Measurements from ENCODE around the gene EMC1.

EMC1 gene

DNA sequence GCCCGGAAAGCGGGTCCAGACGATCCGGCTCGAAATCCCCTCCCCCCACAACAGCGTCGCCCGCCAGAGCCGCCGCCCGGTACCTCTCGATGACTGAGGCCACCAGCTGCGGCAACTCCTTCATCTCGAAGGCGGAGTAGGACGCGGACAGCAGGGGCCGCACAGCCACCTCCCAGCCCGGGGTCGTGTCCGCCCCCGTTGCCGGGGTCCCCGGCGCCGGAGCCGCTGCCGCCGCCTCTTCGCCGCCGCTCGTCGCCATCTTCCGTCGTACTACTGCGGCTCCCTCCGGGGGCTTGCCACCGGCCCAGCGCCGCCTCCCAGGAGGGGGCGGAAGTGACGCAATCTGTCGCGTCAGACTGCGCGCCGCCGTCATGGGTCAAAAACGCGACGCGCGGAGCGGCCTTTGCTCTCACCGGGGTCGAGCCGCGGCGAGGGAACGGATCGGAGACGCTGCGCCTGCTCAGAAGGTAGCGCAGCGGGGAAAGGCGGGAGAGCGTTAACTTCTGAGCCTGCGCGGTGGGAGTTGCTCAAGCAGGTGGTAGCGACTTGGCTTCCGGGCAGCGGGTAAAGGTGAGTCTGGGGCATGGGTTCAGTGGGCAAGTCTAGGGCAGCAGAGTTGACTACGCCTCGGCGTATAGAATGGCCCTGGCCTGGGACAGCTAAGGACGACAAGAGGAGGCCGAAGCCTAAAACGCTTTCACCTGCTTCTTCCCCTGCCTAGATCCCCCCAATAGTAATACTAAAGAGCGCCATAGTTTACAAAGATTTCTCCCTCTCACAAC lies 41.1 kb downstream of the EMC1 start, which contains the start of gene UBR4 (continued):
- TF ChIP-seq ZNF549 (tag by site-specific recombination; IDR thresholded peaks at IDR 0.05): no peak
- TF ChIP-seq ZBTB44 (tag by site-specific recombination; IDR thresholded peaks at IDR 0.05): no peak
- TF ChIP-seq FEZF1 (tag by site-specific recombination; IDR thresholded peaks at IDR 0.05): peak; percentile 10; the same call in 1 of the 2 replicates
- peak; percentile 48 for TF ChIP-seq ZNF394 (tag by site-specific recombination; IDR thresholded peaks at IDR 0.05; ENCODE audit: borderline replicate concordance)
- no peak; the same call in 1 of the 2 replicates for TF ChIP-seq ZFP69B (tag by site-specific recombination; IDR thresholded peaks at IDR 0.05)
- TF ChIP-seq ZNF792 (tag by site-specific recombination; IDR thresholded peaks at IDR 0.05): no peak
- TF ChIP-seq ZNF654 (tag by site-specific recombination; IDR thresholded peaks at IDR 0.05; ENCODE audit: low read depth): no peak
- TF ChIP-seq ZNF223 (tag by site-specific recombination; IDR thresholded peaks at IDR 0.05): no peak
- no peak for TF ChIP-seq ZNF221 (tag by site-specific recombination; IDR thresholded peaks at IDR 0.05; ENCODE audit: borderline replicate concordance)
- TF ChIP-seq ZNF214 (tag by site-specific recombination; IDR thresholded peaks at IDR 0.05; ENCODE audit: borderline replicate concordance): no peak
- TF ChIP-seq ZNF366 (tag by site-specific recombination; conservative IDR thresholded peaks at IDR 0.05): no peak
- TF ChIP-seq ZNF121 (tag by site-specific recombination; IDR thresholded peaks at IDR 0.05): no peak
- peak; percentile 23; the same call in 1 of the 2 replicates for TF ChIP-seq SCRT1 (tag by site-specific recombination; IDR thresholded peaks at IDR 0.05; ENCODE audit: borderline replicate concordance)
- TF ChIP-seq ZSCAN16 (tag by site-specific recombination; IDR thresholded peaks at IDR 0.05): no peak
- TF ChIP-seq, protein P1, sequence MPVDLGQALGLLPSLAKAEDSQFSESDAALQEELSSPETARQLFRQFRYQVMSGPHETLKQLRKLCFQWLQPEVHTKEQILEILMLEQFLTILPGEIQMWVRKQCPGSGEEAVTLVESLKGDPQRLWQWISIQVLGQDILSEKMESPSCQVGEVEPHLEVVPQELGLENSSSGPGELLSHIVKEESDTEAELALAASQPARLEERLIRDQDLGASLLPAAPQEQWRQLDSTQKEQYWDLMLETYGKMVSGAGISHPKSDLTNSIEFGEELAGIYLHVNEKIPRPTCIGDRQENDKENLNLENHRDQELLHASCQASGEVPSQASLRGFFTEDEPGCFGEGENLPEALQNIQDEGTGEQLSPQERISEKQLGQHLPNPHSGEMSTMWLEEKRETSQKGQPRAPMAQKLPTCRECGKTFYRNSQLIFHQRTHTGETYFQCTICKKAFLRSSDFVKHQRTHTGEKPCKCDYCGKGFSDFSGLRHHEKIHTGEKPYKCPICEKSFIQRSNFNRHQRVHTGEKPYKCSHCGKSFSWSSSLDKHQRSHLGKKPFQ (tag by site-specific recombination; IDR thresholded peaks at IDR 0.05): peak; percentile 34; the same call in 1 of the 2 replicates
- no peak for TF ChIP-seq ZNF155 (tag by site-specific recombination; IDR thresholded peaks at IDR 0.05)
- no peak for TF ChIP-seq ZNF585B (tag by site-specific recombination; IDR thresholded peaks at IDR 0.05)
- peak; percentile 90 for TF ChIP-seq ATF2 (tag by site-specific recombination; IDR thresholded peaks at IDR 0.05; ENCODE audit: low read depth)
- TF ChIP-seq RBAK (tag by site-specific recombination; IDR thresholded peaks at IDR 0.05): no peak
- no peak for TF ChIP-seq ZNF19 (tag by site-specific recombination; IDR thresholded peaks at IDR 0.05; ENCODE audit: low read depth)
- TF ChIP-seq ZNF169 (tag by site-specific recombination; IDR thresholded peaks at IDR 0.05): no peak
- no peak for TF ChIP-seq ZNF280C (tag by site-specific recombination; IDR thresholded peaks at IDR 0.05)
- no peak for TF ChIP-seq HOXC10 (CRISPR knock-in tag; IDR thresholded peaks at IDR 0.05)
- TF ChIP-seq ZNF112 (tag by site-specific recombination; IDR thresholded peaks at IDR 0.05): no peak
- TF ChIP-seq ZNF530 (tag by site-specific recombination; IDR thresholded peaks at IDR 0.05; ENCODE audit: low read depth): no peak
- no peak for TF ChIP-seq ZNF701 (tag by site-specific recombination; IDR thresholded peaks at IDR 0.05)
- peak; percentile 62 for TF ChIP-seq ZNF335 (tag by site-specific recombination; conservative IDR thresholded peaks at IDR 0.05)
- TF ChIP-seq ZNF791 (tag by site-specific recombination; IDR thresholded peaks at IDR 0.05): no peak
- TF ChIP-seq ZNF645 (tag by site-specific recombination; IDR thresholded peaks at IDR 0.05): no peak
- no peak for TF ChIP-seq ZNF510 (tag by site-specific recombination; IDR thresholded peaks at IDR 0.05; ENCODE audit: insufficient replicate concordance)
- peak; percentile 58; the same call in 1 of the 2 replicates for TF ChIP-seq OSR2 (tag by site-specific recombination; IDR thresholded peaks at IDR 0.05)
- TF ChIP-seq HOXD13 (CRISPR knock-in tag; IDR thresholded peaks at IDR 0.05; ENCODE audit: borderline replicate concordance): no peak
- no peak; the same call in none of the 2 replicates for TF ChIP-seq KLF9 (tag by site-specific recombination; IDR thresholded peaks at IDR 0.05; ENCODE audit: low read depth)
- TF ChIP-seq ZNF544 (tag by site-specific recombination; IDR thresholded peaks at IDR 0.05): no peak

Data from HEK293 (cell line).